SK-N-SH treated with all-trans-retinoic acid at 6 μM for 48 hours (cell line): ENCODE measurements around the gene SH2B3.

Experiments
- ARNTL ChIP-seq: fragments of 450-650 bp; formaldehyde crosslinking; IDR thresholded peaks from 2 replicates; pipeline ENCODE4 v1.5.0; 2020; ENCODE audit warnings: low read depth, mild to moderate bottlenecking, moderate library complexity, borderline replicate concordance
- CSDC2 ChIP-seq: fragments of 250-450 bp; sonication (Bioruptor Pico); IDR thresholded peaks from 2 replicates; pipeline ENCODE4 v1.5.0; 2020; ENCODE audit warnings: mild to moderate bottlenecking, moderate library complexity
- ESRRG ChIP-seq: fragments of 250-450 bp; sonication (Bioruptor Pico); IDR thresholded peaks from 2 replicates; pipeline ENCODE4 v1.6.1; 2021; ENCODE audit warnings: mild to moderate bottlenecking
- GLIS3 ChIP-seq: fragments of 250-450 bp; sonication (Bioruptor Pico); IDR thresholded peaks from 2 replicates; pipeline ENCODE4 v1.5.0; 2020; ENCODE audit warnings: mild to moderate bottlenecking, moderate library complexity
- RARB ChIP-seq: fragments of 250-450 bp; sonication (Bioruptor Pico); IDR thresholded peaks from 2 replicates; pipeline ENCODE4 v1.8.0; 2021; ENCODE audit warnings: mild to moderate bottlenecking, moderate library complexity
- ZNF8 ChIP-seq: fragments of 450-650 bp; formaldehyde crosslinking; IDR thresholded peaks from 2 replicates; pipeline ENCODE4 v1.5.0; 2020; ENCODE audit warnings: mild to moderate bottlenecking, moderate library complexity
- TF ChIP-seq, protein P1 (sequence below): fragments of 250-450 bp; sonication (Bioruptor Pico); IDR thresholded peaks from 2 replicates; pipeline ENCODE4 v1.8.0; 2020; ENCODE audit warnings: mild to moderate bottlenecking, moderate library complexity, borderline replicate concordance
- TF ChIP-seq, protein P2 (sequence below): fragments of 250-450 bp; sonication (Bioruptor Pico); IDR thresholded peaks from 2 replicates; pipeline ENCODE4 v1.5.0; 2020; ENCODE audit warnings: mild to moderate bottlenecking, moderate library complexity

DNA sequence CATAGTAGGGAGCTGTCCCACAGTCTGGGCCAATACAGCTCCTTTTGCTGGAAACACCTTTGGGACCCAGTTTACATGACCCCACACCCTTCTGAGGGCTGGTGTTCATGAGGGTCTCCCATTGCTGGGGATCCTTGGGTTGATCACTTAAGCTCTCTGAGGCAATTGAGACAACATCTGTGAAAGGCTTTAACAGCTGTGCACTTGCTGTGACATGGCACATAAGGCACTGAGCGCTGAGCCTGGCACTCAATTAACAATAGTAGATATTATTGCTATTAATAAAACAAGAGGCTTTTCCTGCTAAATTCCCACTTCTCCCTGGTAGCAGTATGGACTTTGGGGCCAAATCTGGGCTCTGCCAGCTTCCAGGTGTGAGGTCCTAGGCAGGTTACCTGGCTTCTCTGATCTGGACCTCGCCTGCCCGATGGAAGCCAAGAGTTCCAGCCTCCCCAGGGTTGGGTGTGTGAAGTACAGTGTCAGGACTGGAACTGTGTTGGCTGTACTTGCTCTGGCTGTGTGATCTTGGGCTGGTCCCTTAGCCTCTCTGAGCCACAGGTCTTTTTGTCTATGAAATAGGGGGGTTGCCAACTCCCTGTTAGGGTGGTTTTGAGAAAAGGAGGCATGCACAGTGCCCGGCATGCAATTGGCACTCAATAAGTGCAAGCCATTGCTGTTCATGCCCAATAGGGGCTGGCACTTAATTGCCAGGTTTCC, 3.1 kb downstream of the SH2B3 start:
- TF ChIP-seq CSDC2 (CRISPR knock-in tag) (no peak), ESRRG (CRISPR knock-in tag) (no peak), ARNTL (no peak), ZNF8 (CRISPR knock-in tag) (no peak), GLIS3 (CRISPR knock-in tag) (no peak), RARB (CRISPR knock-in tag) (no peak)
- TF ChIP-seq, protein P1, sequence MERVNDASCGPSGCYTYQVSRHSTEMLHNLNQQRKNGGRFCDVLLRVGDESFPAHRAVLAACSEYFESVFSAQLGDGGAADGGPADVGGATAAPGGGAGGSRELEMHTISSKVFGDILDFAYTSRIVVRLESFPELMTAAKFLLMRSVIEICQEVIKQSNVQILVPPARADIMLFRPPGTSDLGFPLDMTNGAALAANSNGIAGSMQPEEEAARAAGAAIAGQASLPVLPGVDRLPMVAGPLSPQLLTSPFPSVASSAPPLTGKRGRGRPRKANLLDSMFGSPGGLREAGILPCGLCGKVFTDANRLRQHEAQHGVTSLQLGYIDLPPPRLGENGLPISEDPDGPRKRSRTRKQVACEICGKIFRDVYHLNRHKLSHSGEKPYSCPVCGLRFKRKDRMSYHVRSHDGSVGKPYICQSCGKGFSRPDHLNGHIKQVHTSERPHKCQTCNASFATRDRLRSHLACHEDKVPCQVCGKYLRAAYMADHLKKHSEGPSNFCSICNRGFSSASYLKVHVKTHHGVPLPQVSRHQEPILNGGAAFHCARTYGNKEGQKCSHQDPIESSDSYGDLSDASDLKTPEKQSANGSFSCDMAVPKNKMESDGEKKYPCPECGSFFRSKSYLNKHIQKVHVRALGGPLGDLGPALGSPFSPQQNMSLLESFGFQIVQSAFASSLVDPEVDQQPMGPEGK, result no peak
- TF ChIP-seq, protein P2, sequence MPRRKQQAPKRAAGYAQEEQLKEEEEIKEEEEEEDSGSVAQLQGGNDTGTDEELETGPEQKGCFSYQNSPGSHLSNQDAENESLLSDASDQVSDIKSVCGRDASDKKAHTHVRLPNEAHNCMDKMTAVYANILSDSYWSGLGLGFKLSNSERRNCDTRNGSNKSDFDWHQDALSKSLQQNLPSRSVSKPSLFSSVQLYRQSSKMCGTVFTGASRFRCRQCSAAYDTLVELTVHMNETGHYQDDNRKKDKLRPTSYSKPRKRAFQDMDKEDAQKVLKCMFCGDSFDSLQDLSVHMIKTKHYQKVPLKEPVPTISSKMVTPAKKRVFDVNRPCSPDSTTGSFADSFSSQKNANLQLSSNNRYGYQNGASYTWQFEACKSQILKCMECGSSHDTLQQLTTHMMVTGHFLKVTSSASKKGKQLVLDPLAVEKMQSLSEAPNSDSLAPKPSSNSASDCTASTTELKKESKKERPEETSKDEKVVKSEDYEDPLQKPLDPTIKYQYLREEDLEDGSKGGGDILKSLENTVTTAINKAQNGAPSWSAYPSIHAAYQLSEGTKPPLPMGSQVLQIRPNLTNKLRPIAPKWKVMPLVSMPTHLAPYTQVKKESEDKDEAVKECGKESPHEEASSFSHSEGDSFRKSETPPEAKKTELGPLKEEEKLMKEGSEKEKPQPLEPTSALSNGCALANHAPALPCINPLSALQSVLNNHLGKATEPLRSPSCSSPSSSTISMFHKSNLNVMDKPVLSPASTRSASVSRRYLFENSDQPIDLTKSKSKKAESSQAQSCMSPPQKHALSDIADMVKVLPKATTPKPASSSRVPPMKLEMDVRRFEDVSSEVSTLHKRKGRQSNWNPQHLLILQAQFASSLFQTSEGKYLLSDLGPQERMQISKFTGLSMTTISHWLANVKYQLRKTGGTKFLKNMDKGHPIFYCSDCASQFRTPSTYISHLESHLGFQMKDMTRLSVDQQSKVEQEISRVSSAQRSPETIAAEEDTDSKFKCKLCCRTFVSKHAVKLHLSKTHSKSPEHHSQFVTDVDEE, result no peak
